H9 (cell line): ENCODE results near the gene IFIT5. TPM values are rescaled to one million over a fixed set of nuclear protein-coding genes. Genes with fewer than 3 reads are reported as not detected.

Source experiments
- DNase-seq: peaks from one replicate; pipeline ENCODE4 v3.0.0-alpha.2; 2017
- H2AFZ ChIP-seq: one replicate; pipeline ENCODE4 v1.6.1; 2013; ENCODE audit warnings: mild to moderate bottlenecking, low read length, control low read depth, moderate library complexity
- H2AK5ac ChIP-seq: 2 replicates; pipeline ENCODE4 v1.6.1; 2013; ENCODE audit warnings: low read length, control low read depth, mixed read lengths; ENCODE audit not compliant: insufficient read length
- H2BK120ac ChIP-seq: one replicate; pipeline ENCODE4 v1.6.1; 2013; ENCODE audit warnings: low read depth, mild to moderate bottlenecking, low read length, control low read depth, inconsistent platforms; ENCODE audit not compliant: poor library complexity, severe bottlenecking
- H2BK12ac ChIP-seq: 2 replicates; pipeline ENCODE4 v1.6.1; 2013; ENCODE audit warnings: low read length, control low read depth, mixed read lengths, low read depth; ENCODE audit not compliant: insufficient read length
- H2BK15ac ChIP-seq: 2 replicates; pipeline ENCODE4 v1.6.1; 2013; ENCODE audit warnings: low read depth, low read length, control low read depth
- H2BK20ac ChIP-seq: one replicate; pipeline ENCODE4 v1.6.1; 2013; ENCODE audit warnings: low read depth, mild to moderate bottlenecking, low read length, control low read depth, inconsistent platforms; ENCODE audit not compliant: poor library complexity, severe bottlenecking
- H2BK5ac ChIP-seq: 2 replicates; pipeline ENCODE4 v1.6.1; 2013; ENCODE audit warnings: low read length, control low read depth, mixed read lengths; ENCODE audit not compliant: insufficient read length
- H3K14ac ChIP-seq: 2 replicates; pipeline ENCODE4 v1.6.1; 2013; ENCODE audit warnings: low read length, control low read depth; ENCODE audit not compliant: insufficient read depth
- H3K18ac ChIP-seq: 2 replicates; pipeline ENCODE4 v1.6.1; 2013; ENCODE audit warnings: low read depth, mild to moderate bottlenecking, mixed read lengths, low read length, control low read depth; ENCODE audit not compliant: insufficient read length
- H3K23ac ChIP-seq: 2 replicates; pipeline ENCODE4 v1.6.1; 2013; ENCODE audit warnings: low read length, control low read depth, mixed read lengths, low read depth; ENCODE audit not compliant: insufficient read length
- H3K23me2 ChIP-seq: 2 replicates; pipeline ENCODE4 v1.6.1; 2013; ENCODE audit warnings: low read depth, mild to moderate bottlenecking, mixed read lengths, low read length, control low read depth; ENCODE audit not compliant: insufficient read length, poor library complexity, severe bottlenecking
- H3K27ac ChIP-seq: 2 replicates; pipeline ENCODE4 v1.5.1; 2013; ENCODE audit warnings: low read length, control low read depth, mixed read lengths, low read depth; ENCODE audit not compliant: insufficient read length
- H3K27me3 ChIP-seq: 2 replicates; pipeline ENCODE4 v1.6.1; 2013; ENCODE audit warnings: low read length, control low read depth, inconsistent platforms; ENCODE audit not compliant: insufficient read depth
- H3K4ac ChIP-seq: 2 replicates; pipeline ENCODE4 v1.6.1; 2013; ENCODE audit warnings: low read depth, mild to moderate bottlenecking, control low read depth, inconsistent platforms, low read length, moderate library complexity
- H3K4me1 ChIP-seq: 2 replicates; pipeline ENCODE4 v1.6.1; 2013; ENCODE audit warnings: low read length, control low read depth, inconsistent platforms; ENCODE audit not compliant: insufficient read depth
- H3K4me2 ChIP-seq: 2 replicates; pipeline ENCODE4 v1.6.1; 2013; ENCODE audit warnings: low read length, control low read depth, mixed read lengths; ENCODE audit not compliant: insufficient read length, insufficient read depth
- H3K56ac ChIP-seq: 2 replicates; pipeline ENCODE4 v1.6.1; 2013; ENCODE audit warnings: low read depth, mild to moderate bottlenecking, mixed read lengths, low read length, control low read depth; ENCODE audit not compliant: insufficient read length
- H3K79me1 ChIP-seq: 2 replicates; pipeline ENCODE4 v1.6.1; 2013; ENCODE audit warnings: low read depth, mild to moderate bottlenecking, moderate library complexity, low read length, control low read depth, inconsistent platforms; ENCODE audit not compliant: insufficient read depth, poor library complexity, severe bottlenecking
- H3K79me2 ChIP-seq: 2 replicates; pipeline ENCODE4 v1.6.1; 2013; ENCODE audit warnings: low read length, control low read depth, inconsistent platforms; ENCODE audit not compliant: insufficient read depth
- H3K9ac ChIP-seq: 2 replicates; pipeline ENCODE4 v1.6.1; 2013; ENCODE audit warnings: low read length, control low read depth, mixed read lengths; ENCODE audit not compliant: insufficient read length; ENCODE audit errors: extremely low read depth
- H3K9me3 ChIP-seq: one replicate; pipeline ENCODE4 v1.6.1; 2013; ENCODE audit warnings: low read depth, low read length, inconsistent platforms; ENCODE audit not compliant: control insufficient read depth
- H3T11ph ChIP-seq: one replicate; pipeline ENCODE4 v1.6.1; 2013; ENCODE audit warnings: mild to moderate bottlenecking, low read length, control low read depth, inconsistent platforms
- H4K20me1 ChIP-seq: one replicate; pipeline ENCODE4 v1.6.1; 2013; ENCODE audit not compliant: control insufficient read depth, insufficient read length, insufficient read depth
- H4K5ac ChIP-seq: 2 replicates; pipeline ENCODE4 v1.6.1; 2013; ENCODE audit warnings: low read depth, mild to moderate bottlenecking, mixed read lengths, low read length, control low read depth; ENCODE audit not compliant: insufficient read length
- H4K8ac ChIP-seq: replicated peaks from 2 replicates; pipeline ENCODE4 v1.6.1; 2013; ENCODE audit warnings: low read length, control low read depth, mixed read lengths, low read depth; ENCODE audit not compliant: insufficient read length
- H4K91ac ChIP-seq: 2 replicates; pipeline ENCODE4 v1.6.1; 2013; ENCODE audit warnings: low read depth, mild to moderate bottlenecking, moderate library complexity, mixed read lengths, low read length, control low read depth; ENCODE audit not compliant: insufficient read length
- H3K27ac Mint-ChIP-seq, 3 experiments: 2 replicates in 2 of 3; 3 replicates in 1 of 3; pipeline ENCODE4 v1.8.0; 2020 to 2021; ENCODE audit warnings: mixed read lengths in 3 of 3, mild to moderate bottlenecking in 1 of 3, moderate library complexity in 1 of 3
- H3K27me3 Mint-ChIP-seq: 2 replicates; pipeline ENCODE4 v1.8.0; 2021; ENCODE audit warnings: low read depth, mild to moderate bottlenecking, moderate library complexity, mixed read lengths
- H3K36me3 Mint-ChIP-seq, 3 experiments: 2 replicates in 2 of 3; 3 replicates in 1 of 3; pipeline ENCODE4 v1.8.0; 2020 to 2021; ENCODE audit warnings: low read depth in 3 of 3, mixed read lengths in 3 of 3; ENCODE audit not compliant: insufficient read depth in 1 of 3
- H3K4me1 Mint-ChIP-seq, 2 experiments: 2 replicates each; pipeline ENCODE4 v1.8.0; 2020; ENCODE audit warnings: mixed read lengths in 2 of 2
- H3K4me3 Mint-ChIP-seq, 2 experiments: 2 replicates in 1 of 2; 3 replicates in 1 of 2; pipeline ENCODE4 v1.8.0; 2020 to 2021; ENCODE audit warnings: mild to moderate bottlenecking in 2 of 2, mixed read lengths in 2 of 2, moderate library complexity in 1 of 2
- H3K9me3 Mint-ChIP-seq, 2 experiments: 2 replicates in 1 of 2; 3 replicates in 1 of 2; pipeline ENCODE4 v1.8.0; 2020; ENCODE audit warnings: mild to moderate bottlenecking in 2 of 2, mixed read lengths in 2 of 2, moderate library complexity in 1 of 2
- WGBS: extraction: QIAGEN DNeasy Blood & Tissue Kit; methylation state at CpG from one replicate; pipeline ENCODE4 v1.1.7; 2013; ENCODE audit warnings: missing lambda C conversion rate, low lambda C conversion rate, mixed read lengths; ENCODE audit not compliant: insufficient read length; ENCODE audit errors: extremely low coverage; 5-methylcytosine and 5-hydroxymethylcytosine counted together
- total RNA-seq: library from RNA; stranded (reverse); gene quantifications from 2 replicates; pipeline ENCODE4 v1.2.1, GENCODE V29; 2021
- TF ChIP-seq, protein P1 (sequence below): fragments of 200-600 bp; sonication (generic); conservative IDR thresholded peaks from 3 replicates; pipeline ENCODE4 v1.8.0; 2021; ENCODE audit warnings: antibody characterized with exemption, mild to moderate bottlenecking

The IFIT5 gene
- total RNA-seq, 1 experiment from 2014 or later, result 2.3 TPM

DNA sequence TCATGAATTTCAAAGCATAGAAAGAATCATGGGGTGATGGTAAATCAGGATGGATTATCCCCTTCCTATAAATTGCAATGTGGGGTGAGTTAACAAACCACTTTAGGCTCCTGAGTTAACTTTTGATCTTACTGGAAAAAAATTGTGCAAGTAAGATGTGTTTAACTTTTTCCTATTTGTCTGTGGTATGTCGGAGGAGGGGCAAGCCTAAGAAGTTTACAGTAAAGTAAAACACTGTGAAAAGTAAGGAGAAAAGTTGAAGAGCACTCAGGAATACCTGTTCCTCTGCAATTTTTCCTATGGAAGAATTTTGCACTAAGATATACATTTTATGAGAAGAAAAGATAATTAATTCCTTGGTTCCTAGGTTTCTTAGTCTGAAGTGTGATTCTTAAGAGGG is 44.4 kb downstream of the IFIT5 start:
- H2BK5ac ChIP-seq, result no peak overlapping the region
- DNase-seq, result no peak
- no peaks in the 10 kb centered on the region for H3K27me3 ChIP-seq
- no CpG with 5 or more reads among the region's 1 CpG for WGBS
- H3T11ph ChIP-seq, result no peak overlapping the region
- no peak overlapping the region for H2AFZ ChIP-seq
- H3K27me3 Mint-ChIP-seq, result no peaks in the 10 kb centered on the region
- H4K20me1 ChIP-seq, result no peaks in the 10 kb centered on the region
- H3K4me1 Mint-ChIP-seq, result peaks cover 0 to 6% of the 10 kb centered on the region in 2 experiments; a peak in 2 of 4 replicates
- no peaks in the 10 kb centered on the region for H3K79me1 ChIP-seq
- H3K9me3 Mint-ChIP-seq, result no peaks in the 10 kb centered on the region
- no peak overlapping the region for H3K14ac ChIP-seq
- H3K27ac Mint-ChIP-seq, result no peak overlapping the region
- no peak overlapping the region for H4K91ac ChIP-seq
- no peak overlapping the region for H3K9ac ChIP-seq
- no peak overlapping the region for H3K4me3 Mint-ChIP-seq
- H2BK20ac ChIP-seq, result no peak overlapping the region
- TF ChIP-seq, protein P1, sequence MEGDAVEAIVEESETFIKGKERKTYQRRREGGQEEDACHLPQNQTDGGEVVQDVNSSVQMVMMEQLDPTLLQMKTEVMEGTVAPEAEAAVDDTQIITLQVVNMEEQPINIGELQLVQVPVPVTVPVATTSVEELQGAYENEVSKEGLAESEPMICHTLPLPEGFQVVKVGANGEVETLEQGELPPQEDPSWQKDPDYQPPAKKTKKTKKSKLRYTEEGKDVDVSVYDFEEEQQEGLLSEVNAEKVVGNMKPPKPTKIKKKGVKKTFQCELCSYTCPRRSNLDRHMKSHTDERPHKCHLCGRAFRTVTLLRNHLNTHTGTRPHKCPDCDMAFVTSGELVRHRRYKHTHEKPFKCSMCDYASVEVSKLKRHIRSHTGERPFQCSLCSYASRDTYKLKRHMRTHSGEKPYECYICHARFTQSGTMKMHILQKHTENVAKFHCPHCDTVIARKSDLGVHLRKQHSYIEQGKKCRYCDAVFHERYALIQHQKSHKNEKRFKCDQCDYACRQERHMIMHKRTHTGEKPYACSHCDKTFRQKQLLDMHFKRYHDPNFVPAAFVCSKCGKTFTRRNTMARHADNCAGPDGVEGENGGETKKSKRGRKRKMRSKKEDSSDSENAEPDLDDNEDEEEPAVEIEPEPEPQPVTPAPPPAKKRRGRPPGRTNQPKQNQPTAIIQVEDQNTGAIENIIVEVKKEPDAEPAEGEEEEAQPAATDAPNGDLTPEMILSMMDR, result no peak
- H3K27ac ChIP-seq, result no peak overlapping the region
- H3K23ac ChIP-seq, result no peak overlapping the region
- no peaks in the 10 kb centered on the region for H3K36me3 Mint-ChIP-seq
- H3K18ac ChIP-seq, result no peak overlapping the region
- no peak overlapping the region for H2BK15ac ChIP-seq
- H3K9me3 ChIP-seq, result no peaks in the 10 kb centered on the region
- no peak overlapping the region for H4K8ac ChIP-seq
- H2BK120ac ChIP-seq, result no peak overlapping the region
- H2AK5ac ChIP-seq, result no peak overlapping the region
- no peaks in the 10 kb centered on the region for H3K4me1 ChIP-seq
- H4K5ac ChIP-seq, result no peak overlapping the region
- H3K23me2 ChIP-seq, result no peaks in the 10 kb centered on the region
- no peak overlapping the region for H3K4me2 ChIP-seq
- H2BK12ac ChIP-seq, result no peak overlapping the region
- H3K79me2 ChIP-seq, result no peaks in the 10 kb centered on the region
- no peak overlapping the region for H3K56ac ChIP-seq
- H3K4ac ChIP-seq, result no peak overlapping the region
